K562 (cell line): ENCODE data around the gene VANGL1. TPM values are rescaled to one million over a fixed set of nuclear protein-coding genes. Genes with fewer than 3 reads are reported as not detected.

ENCODE experiments used
- ATAC-seq: fragments of 200-7000 bp; cut with Tn5 transposase; 3 replicates; pipeline ENCODE4 v1.9.1; 2020; ENCODE audit warnings: moderate library complexity
- BruUV-seq: library from RNA; stranded (reverse); fragments of 400-500 nt; replicated peaks from 2 replicates; lab custom pipeline; 2021; lab: Mats Ljungman, UMichigan
- CTCF ChIA-PET: fragments of 300-600 bp; formaldehyde crosslinking; extraction: SDS; loops from one replicate; lab custom pipeline; 2021; ENCODE audit warnings: low intra/inter-chr PET ratio; lab: Yijun Ruan, JAX
- POLR2A ChIA-PET: fragments of 300-600, 350-650 bp; sonication (Branson Sonifier 250); formaldehyde crosslinking; extraction: SDS; loops from one replicate; lab custom pipeline; 2021; ENCODE audit warnings: antibody characterized with exemption, inconsistent platforms; lab: Yijun Ruan, JAX
- DNase-seq, 4 experiments: peaks; one replicate each; pipeline versions ENCODE4 v3.0.0 to v3.0.0-alpha.2; 2011 to 2018; ENCODE audit warnings: low spot score in 3 of 4, mixed read lengths in 3 of 4; ENCODE audit errors: extremely low read depth in 1 of 4
- FAIRE-seq: peaks from 2 replicates; lab custom pipeline; 2011; peaks lifted over from hg19 to GRCh38; lab: Jason Lieb, UNC
- H2AFZ ChIP-seq: 2 replicates; pipeline ENCODE4 v1.6.0; 2011; ENCODE audit warnings: low read depth, low read length, control low read depth, inconsistent platforms
- H3K27ac ChIP-seq: fragments of 200-600 bp; 3 replicates; pipeline ENCODE4 v1.8.0; 2011; ENCODE audit warnings: low read depth, mild to moderate bottlenecking, control low read depth, inconsistent platforms, low read length, moderate library complexity, mixed read lengths; ENCODE audit errors: extremely low read depth
- H3K27me3 ChIP-seq, 2 experiments: fragments of 300-600 bp in 1 of 2; 2 replicates in 1 of 2; 3 replicates in 1 of 2; pipeline versions ENCODE4 v1.6.0 to v1.8.0; 2011; ENCODE audit warnings: inconsistent platforms in 2 of 2, low read length in 2 of 2, mild to moderate bottlenecking in 1 of 2, mixed read lengths in 1 of 2, moderate library complexity in 1 of 2; ENCODE audit not compliant: control insufficient read depth in 2 of 2, insufficient read depth in 2 of 2
- H3K36me3 ChIP-seq: fragments of 300-600 bp; 3 replicates; pipeline ENCODE4 v1.8.0; 2011; ENCODE audit warnings: mild to moderate bottlenecking, low read length, inconsistent platforms; ENCODE audit not compliant: control insufficient read depth, insufficient read depth
- H3K4me1 ChIP-seq, 2 experiments: fragments of 200-600 bp in 1 of 2; replicated peaks in 1 of 2; 2 replicates in 1 of 2; 3 replicates in 1 of 2; pipeline versions ENCODE4 v1.5.1 to v1.8.0; 2011; ENCODE audit warnings: inconsistent platforms in 2 of 2, low read length in 2 of 2, mild to moderate bottlenecking in 1 of 2, mixed read lengths in 1 of 2, moderate library complexity in 1 of 2; ENCODE audit not compliant: control insufficient read depth in 2 of 2, insufficient read depth in 2 of 2
- H3K4me2 ChIP-seq: 2 replicates; pipeline ENCODE4 v1.6.1; 2011; ENCODE audit warnings: low read length, control low read depth, inconsistent platforms, mixed read lengths; ENCODE audit not compliant: insufficient read depth
- H3K4me3 ChIP-seq: fragments of 200-600 bp; sonication (generic), shearing (Covaris generic); 2 replicates; pipeline ENCODE4 v1.5.1; 2016; ENCODE audit warnings: control low read depth, inconsistent platforms
- H3K79me2 ChIP-seq: fragments of 200-600 bp; 3 replicates; pipeline ENCODE4 v1.8.0; 2011; ENCODE audit warnings: low read length, inconsistent platforms; ENCODE audit not compliant: control insufficient read depth, insufficient read depth
- H3K9ac ChIP-seq, 2 experiments: 2 replicates each; pipeline versions ENCODE4 v1.6.0 to v1.6.1; 2011; ENCODE audit warnings: low read depth in 2 of 2, low read length in 2 of 2, control low read depth in 1 of 2, inconsistent platforms in 1 of 2, mild to moderate bottlenecking in 1 of 2, mixed read lengths in 1 of 2; ENCODE audit not compliant: insufficient read depth in 1 of 2
- H3K9me1 ChIP-seq: one replicate; pipeline ENCODE4 v1.6.0; 2011; ENCODE audit warnings: inconsistent platforms, mild to moderate bottlenecking, low read length, moderate library complexity; ENCODE audit not compliant: control insufficient read depth, insufficient read depth
- H3K9me3 ChIP-seq: replicated peaks from 2 replicates; pipeline ENCODE4 v1.5.1; 2011; ENCODE audit warnings: low read depth, low read length, inconsistent platforms; ENCODE audit not compliant: control insufficient read depth, insufficient read depth
- H4K20me1 ChIP-seq: replicated peaks from 2 replicates; pipeline ENCODE4 v1.6.1; 2011; ENCODE audit warnings: low read length, inconsistent platforms, mixed read lengths; ENCODE audit not compliant: control insufficient read depth, insufficient read depth
- CAMTA2 ChIP-seq: fragments of 250-450 bp; sonication (Bioruptor Pico); conservative IDR thresholded peaks from 2 replicates; pipeline ENCODE4 v1.5.1; 2022
- ELF1 ChIP-seq: fragments of 200-800 bp; sonication (Bioruptor generic); IDR thresholded peaks from 2 replicates; pipeline ENCODE4 v1.6.1; 2016; ENCODE audit warnings: missing genetic modification characterization, missing compliant biosample characterization
- HCFC1 ChIP-seq: IDR thresholded peaks from 2 replicates; pipeline ENCODE4 v1.6.1; 2012; ENCODE audit warnings: low read depth, low read length, improper control_type of control experiment
- MAZ ChIP-seq, 2 experiments: fragments of 450-650 bp in 1 of 2; sonication (generic) in 1 of 2; formaldehyde crosslinking; IDR thresholded peaks in 1 of 2; conservative IDR thresholded peaks in 1 of 2; 2 replicates each; pipeline versions ENCODE4 v1.4.0 to v1.5.0; 2020; ENCODE audit warnings: mild to moderate bottlenecking in 1 of 2, missing genetic modification reagents in 1 of 2
- MCM5 ChIP-seq: fragments of 450-650 bp; IDR thresholded peaks from 2 replicates; pipeline ENCODE4 v1.6.1; 2016; ENCODE audit warnings: low read depth
- NRF1 ChIP-seq, 2 experiments: fragments of 450-650 bp; IDR thresholded peaks in 1 of 2; conservative IDR thresholded peaks in 1 of 2; 2 replicates each; pipeline ENCODE4 v1.6.1; 2014; ENCODE audit warnings: mild to moderate bottlenecking in 2 of 2
- RAD21 ChIP-seq, 2 experiments: fragments of 250-450 bp in 1 of 2; fragments of 450-650 bp in 1 of 2; sonication (Bioruptor Pico) in 1 of 2; formaldehyde crosslinking in 1 of 2; IDR thresholded peaks in 1 of 2; conservative IDR thresholded peaks in 1 of 2; 2 replicates each; pipeline versions ENCODE4 v1.4.0 to v1.8.0; 2020 to 2022; ENCODE audit warnings: mild to moderate bottlenecking in 2 of 2, moderate library complexity in 1 of 2
- SMC3 ChIP-seq: conservative IDR thresholded peaks from 2 replicates; pipeline ENCODE4 v1.6.1; 2011; ENCODE audit warnings: low read depth, low read length, improper control_type of control experiment; ENCODE audit not compliant: insufficient read depth
- ZNF384 ChIP-seq: IDR thresholded peaks from 2 replicates; pipeline ENCODE4 v1.6.1; 2012; ENCODE audit warnings: low read depth, low read length, improper control_type of control experiment
- WGBS: fragments of 100-300 bp; shearing (Covaris generic); methylation state at CpG from one replicate; pipeline ENCODE4 v1.1.6; 2016; ENCODE audit warnings: low coverage, mixed read lengths; ENCODE audit not compliant: insufficient coverage; ENCODE audit errors: missing lambda C conversion rate; 5-methylcytosine and 5-hydroxymethylcytosine counted together
- in situ Hi-C: fragments of 300-500 bp; cut with MboI; formaldehyde crosslinking; loops from 4 replicates; pipeline ENCODE4 v1.15.0; 2018; ENCODE audit warnings: inconsistent platforms, mixed read lengths
- intact Hi-C: fragments of 100-400 bp; cut with micrococcal nuclease; formaldehyde crosslinking; loops from 2 replicates; pipeline ENCODE4 v1.14.2; 2022
- polyA plus RNA-seq, 8 experiments: library from polyadenylated mRNA; depleted of rRNA in 4 of 8; stranded (reverse) in 5 of 8; unstranded in 3 of 8; fragments of >200 nt; fragmentation: Nextera tagmentation in 2 of 8; fragmentation: Illumina TruSeq in 1 of 8; extraction: Ambion mirVana in 2 of 8; extraction: Trizol in 1 of 8; gene quantifications; 2 replicates each; pipeline versions ENCODE4 v1.2.1 to v1.2.3, GENCODE V29; 2011 to 2014; ENCODE audit warnings: inconsistent platforms in 1 of 8, missing spikeins in 1 of 8
- total RNA-seq, 7 experiments: library from RNA; depleted of rRNA in 6 of 7; stranded (reverse); fragments of >200 nt in 6 of 7; fragmentation: Illumina TruSeq in 2 of 7; extraction: Trizol in 2 of 7; gene quantifications; 2 replicates each; pipeline versions ENCODE4 v1.2.1 to v1.2.3, GENCODE V29; 2011 to 2021; ENCODE audit warnings: low replicate concordance in 1 of 7
- TF ChIP-seq, protein P1 (sequence below): fragments of 450-650 bp; formaldehyde crosslinking; IDR thresholded peaks from 2 replicates; pipeline ENCODE4 v1.4.0; 2020; ENCODE audit warnings: mild to moderate bottlenecking, moderate library complexity
- TF ChIP-seq, protein P2 (sequence below): sonication (generic); formaldehyde crosslinking; IDR thresholded peaks from 2 replicates; pipeline ENCODE4 v1.8.0; 2023; ENCODE audit warnings: mild to moderate bottlenecking, missing genetic modification reagents
- TF ChIP-seq, protein P3 (sequence below), 3 experiments: IDR thresholded peaks in 2 of 3; conservative IDR thresholded peaks in 1 of 3; 2 replicates each; pipeline ENCODE4 v1.5.1; 2011 to 2012; ENCODE audit warnings: low read length in 3 of 3, mild to moderate bottlenecking in 3 of 3, control low read depth in 2 of 3, improper control_type of control experiment in 1 of 3, inconsistent platforms in 1 of 3, low read depth in 1 of 3, mixed read lengths in 1 of 3, moderate library complexity in 1 of 3; ENCODE audit not compliant: insufficient read depth in 2 of 3

VANGL1 gene
- total and polyA plus RNA-seq, 9 of the 15 experiments (the other 6 are each of a cell fraction or from before 2014, with no cell fraction given): 0.90 to 12.8 (median 9.6) TPM

DNA sequence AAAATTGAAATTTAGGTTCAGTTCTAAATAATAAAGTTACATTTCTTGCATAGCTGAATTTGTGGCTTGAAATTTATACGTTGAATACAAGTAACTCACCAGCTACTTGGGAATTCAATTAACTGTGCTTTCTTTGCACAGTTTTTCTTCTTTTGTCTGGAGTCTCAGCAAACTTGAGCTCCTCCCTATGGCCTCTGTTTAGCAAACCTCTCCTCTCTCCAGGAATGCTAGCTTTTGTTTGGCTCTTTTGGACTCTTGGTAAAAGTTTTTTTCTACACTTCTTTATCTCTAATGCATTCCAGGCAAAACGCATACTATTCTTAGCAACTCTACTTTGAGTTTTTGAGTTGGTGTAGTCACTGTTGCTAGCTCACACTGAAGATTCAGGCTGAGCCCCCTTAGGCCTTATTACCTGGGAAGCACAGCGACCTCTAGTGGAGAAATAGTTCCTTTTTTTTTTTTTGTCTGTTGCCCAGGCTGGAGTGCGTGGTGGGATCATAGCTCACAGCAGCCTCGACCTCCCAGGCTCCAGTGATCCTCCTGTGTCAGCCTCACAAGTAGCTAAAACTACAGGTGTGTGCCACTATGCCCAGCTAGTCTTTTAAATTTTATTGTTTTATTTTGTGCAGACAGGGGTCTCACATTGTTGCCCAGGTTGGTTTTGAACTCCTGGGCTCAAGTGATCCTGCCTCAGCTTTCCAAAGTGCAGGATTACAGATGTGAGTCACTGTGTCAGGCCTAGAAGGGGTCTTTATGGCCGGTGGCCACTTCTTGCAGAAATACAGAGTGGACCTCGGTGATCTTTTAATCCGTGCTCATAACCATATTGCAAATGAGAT is 65.0 kb downstream of the VANGL1 start:
- Histone ChIP-seq H3K9ac (no peak overlapping the region), H4K20me1 (no peaks in the 10 kb centered on the region), H3K4me1 (no peaks in the 10 kb centered on the region), H3K27me3 (peaks cover 23 to 24% of the 10 kb centered on the region in 2 experiments), H3K9me3 (no peaks in the 10 kb centered on the region), H3K4me3 (no peak overlapping the region), H3K27ac (no peak overlapping the region), H3K9me1 (no peaks in the 10 kb centered on the region), H3K36me3 (no peaks in the 10 kb centered on the region), H2AFZ (no peak overlapping the region), H3K4me2 (no peak overlapping the region), H3K79me2 (no peaks in the 10 kb centered on the region)
- FAIRE-seq (peak; percentile 91), ATAC-seq (peak; percentile 91), DNase-seq (peak; percentile 52 to 67 (median 62))
- in situ Hi-C loops (loop anchor here (5.0 kb wide), 1 partner anchor 100 kb away; no protein-coding TSS in a partner anchor), intact Hi-C loops (loop anchor here (1.0 kb wide), 1 partner anchor 99 kb away; no protein-coding TSS in a partner anchor)
- POLR2A ChIA-PET: interaction anchor here (0.6 to 1.2 kb wide), 8 partner anchors 9 to 258 kb away, joined by 3 to 5 read pairs (median 3); no protein-coding TSS in a partner anchor
- WGBS: 4% methylated on average over 8 of the region's 8 CpGs
- no TSS peak for BruUV-seq
- CTCF ChIA-PET: interaction anchor here (0.6 to 3.3 kb wide), 4 partner anchors 50 to 185 kb away, joined by 3 to 22 read pairs (median 4); no protein-coding TSS in a partner anchor
- TF ChIP-seq MCM5 (no peak), MAZ (CRISPR knock-in tag; conservative IDR thresholded peaks at IDR 0.05 in 1 of 2, IDR thresholded peaks at IDR 0.05 in 1 of 2) (peak in 1 of 2 experiments; percentile 58; a peak in 2 of 4 replicates), ZNF384 (peak; percentile 76), RAD21 (CRISPR knock-in tag; conservative IDR thresholded peaks at IDR 0.05 in 1 of 2, IDR thresholded peaks at IDR 0.05 in 1 of 2) (peak; percentile 57 to 63), HCFC1 (no peak), NRF1 (conservative IDR thresholded peaks at IDR 0.05 in 1 of 2, IDR thresholded peaks at IDR 0.05 in 1 of 2) (peak; percentile 24 to 29; a peak in 1 of 4 replicates), CAMTA2 (CRISPR knock-in tag) (no peak), ELF1 (no peak), SMC3 (peak; percentile 46; the same call in 1 of the 2 replicates)
- TF ChIP-seq, protein P1, sequence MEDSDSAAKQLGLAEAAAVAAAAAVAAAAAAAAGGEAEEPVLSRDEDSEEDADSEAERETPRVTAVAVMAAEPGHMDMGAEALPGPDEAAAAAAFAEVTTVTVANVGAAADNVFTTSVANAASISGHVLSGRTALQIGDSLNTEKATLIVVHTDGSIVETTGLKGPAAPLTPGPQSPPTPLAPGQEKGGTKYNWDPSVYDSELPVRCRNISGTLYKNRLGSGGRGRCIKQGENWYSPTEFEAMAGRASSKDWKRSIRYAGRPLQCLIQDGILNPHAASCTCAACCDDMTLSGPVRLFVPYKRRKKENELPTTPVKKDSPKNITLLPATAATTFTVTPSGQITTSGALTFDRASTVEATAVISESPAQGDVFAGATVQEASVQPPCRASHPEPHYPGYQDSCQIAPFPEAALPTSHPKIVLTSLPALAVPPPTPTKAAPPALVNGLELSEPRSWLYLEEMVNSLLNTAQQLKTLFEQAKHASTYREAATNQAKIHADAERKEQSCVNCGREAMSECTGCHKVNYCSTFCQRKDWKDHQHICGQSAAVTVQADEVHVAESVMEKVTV (CRISPR knock-in tag): 0 out of 2 replicates have a peak, but pooled peaks have one; percentile 34
- TF ChIP-seq, protein P2, sequence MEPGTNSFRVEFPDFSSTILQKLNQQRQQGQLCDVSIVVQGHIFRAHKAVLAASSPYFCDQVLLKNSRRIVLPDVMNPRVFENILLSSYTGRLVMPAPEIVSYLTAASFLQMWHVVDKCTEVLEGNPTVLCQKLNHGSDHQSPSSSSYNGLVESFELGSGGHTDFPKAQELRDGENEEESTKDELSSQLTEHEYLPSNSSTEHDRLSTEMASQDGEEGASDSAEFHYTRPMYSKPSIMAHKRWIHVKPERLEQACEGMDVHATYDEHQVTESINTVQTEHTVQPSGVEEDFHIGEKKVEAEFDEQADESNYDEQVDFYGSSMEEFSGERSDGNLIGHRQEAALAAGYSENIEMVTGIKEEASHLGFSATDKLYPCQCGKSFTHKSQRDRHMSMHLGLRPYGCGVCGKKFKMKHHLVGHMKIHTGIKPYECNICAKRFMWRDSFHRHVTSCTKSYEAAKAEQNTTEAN (CRISPR knock-in tag): no peak
- TF ChIP-seq, protein P3, sequence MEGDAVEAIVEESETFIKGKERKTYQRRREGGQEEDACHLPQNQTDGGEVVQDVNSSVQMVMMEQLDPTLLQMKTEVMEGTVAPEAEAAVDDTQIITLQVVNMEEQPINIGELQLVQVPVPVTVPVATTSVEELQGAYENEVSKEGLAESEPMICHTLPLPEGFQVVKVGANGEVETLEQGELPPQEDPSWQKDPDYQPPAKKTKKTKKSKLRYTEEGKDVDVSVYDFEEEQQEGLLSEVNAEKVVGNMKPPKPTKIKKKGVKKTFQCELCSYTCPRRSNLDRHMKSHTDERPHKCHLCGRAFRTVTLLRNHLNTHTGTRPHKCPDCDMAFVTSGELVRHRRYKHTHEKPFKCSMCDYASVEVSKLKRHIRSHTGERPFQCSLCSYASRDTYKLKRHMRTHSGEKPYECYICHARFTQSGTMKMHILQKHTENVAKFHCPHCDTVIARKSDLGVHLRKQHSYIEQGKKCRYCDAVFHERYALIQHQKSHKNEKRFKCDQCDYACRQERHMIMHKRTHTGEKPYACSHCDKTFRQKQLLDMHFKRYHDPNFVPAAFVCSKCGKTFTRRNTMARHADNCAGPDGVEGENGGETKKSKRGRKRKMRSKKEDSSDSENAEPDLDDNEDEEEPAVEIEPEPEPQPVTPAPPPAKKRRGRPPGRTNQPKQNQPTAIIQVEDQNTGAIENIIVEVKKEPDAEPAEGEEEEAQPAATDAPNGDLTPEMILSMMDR (IDR thresholded peaks at IDR 0.05 in 2 of 3, conservative IDR thresholded peaks at IDR 0.05 in 1 of 3; ENCODE audit: insufficient read depth in 2 of 3, low read depth in 1 of 3, low read length in 3 of 3): peak; percentile 72 to 78 (median 77)
